HCT116 (cell line): Measurements from ENCODE around the gene FAM53A.

Experiments
- CTCF ChIP-seq, 3 experiments: fragments of 200-600 bp in 1 of 3; sonication (generic) in 1 of 3; IDR thresholded peaks in 2 of 3; conservative IDR thresholded peaks in 1 of 3; 2 replicates each; pipeline ENCODE4 v1.5.1; 2012 to 2017; ENCODE audit warnings: low read depth in 2 of 3, low read length in 2 of 3, antibody characterized with exemption in 1 of 3, borderline replicate concordance in 1 of 3, control low read depth in 1 of 3, mild to moderate bottlenecking in 1 of 3, mixed read lengths in 1 of 3, mixed run types in 1 of 3, moderate library complexity in 1 of 3; ENCODE audit not compliant: insufficient read depth in 1 of 3
- ELF1 ChIP-seq: IDR thresholded peaks from 2 replicates; pipeline ENCODE4 v1.6.1; 2012; ENCODE audit warnings: low read depth, borderline replicate concordance
- POLR2A ChIP-seq: IDR thresholded peaks from 2 replicates; pipeline ENCODE4 v1.7.0; 2011; ENCODE audit warnings: borderline replicate concordance; ENCODE audit not compliant: insufficient read depth, insufficient read length; ENCODE audit errors: extremely low read depth
- ZBTB33 ChIP-seq: IDR thresholded peaks from 2 replicates; pipeline ENCODE4 v1.6.1; 2011; ENCODE audit warnings: mild to moderate bottlenecking, low read length, moderate library complexity; ENCODE audit not compliant: insufficient replicate concordance; ENCODE audit errors: extremely low read depth

- TF ChIP-seq CTCF (IDR thresholded peaks at IDR 0.05 in 2 of 3, conservative IDR thresholded peaks at IDR 0.05 in 1 of 3; ENCODE audit: borderline replicate concordance in 1 of 3, insufficient read depth in 1 of 3, low read depth in 2 of 3, low read length in 2 of 3) (no peak), ELF1 (no peak), ZBTB33 (no peak), POLR2A (no peak)
These were observed 11.8 kb upstream of the FAM53A start for GRCh38 chr4:1695913-1696312.
